ENCODE data around the gene PPP1CC. TPM values are rescaled to one million over a fixed set of nuclear protein-coding genes. Genes with fewer than 3 reads are reported as not detected.
A peak's percentile ranks its signal among the peaks of the same experiment; 100 is the strongest.

Gene PPP1CC
- total and polyA plus RNA-seq, 2 donors (not counting 3 experiments of a cell fraction or from before 2014, with no cell fraction given) = 67.1 to 139 TPM

GRCh38 chr12:110782094-110782493 is 39.4 kb upstream of the PPP1CC start:
- CTCF ChIA-PET = no interaction called here
- Histone ChIP-seq H3K79me2 (ENCODE audit: control insufficient read depth, insufficient read depth, low read length) (no peaks in the 10 kb centered on the region), H2AFZ (ENCODE audit: low read depth, low read length) (no peak overlapping the region), H3K27me3 (ENCODE audit: control insufficient read depth in 2 of 2, insufficient read depth in 2 of 2, low read length in 2 of 2) (no peaks in the 10 kb centered on the region), H3K9me1 (replicated peaks; ENCODE audit: control insufficient read depth, extremely low read depth, insufficient read depth, low read length) (no peaks in the 10 kb centered on the region), H4K20me1 (replicated peaks; ENCODE audit: control insufficient read depth, extremely low read depth, insufficient read depth, low read length) (no peaks in the 10 kb centered on the region), H3K4me1 (ENCODE audit: control insufficient read depth, extremely low read depth, insufficient read depth, low read length) (no peaks in the 10 kb centered on the region), H3K36me3 (ENCODE audit: control insufficient read depth in 2 of 2, extremely low read depth in 1 of 2, insufficient read depth in 2 of 2, low read length in 2 of 2) (no peaks in the 10 kb centered on the region), H3K9ac (replicated peaks; ENCODE audit: extremely low read depth, insufficient read depth, low read length) (no peak overlapping the region), H3K4me2 (ENCODE audit: insufficient read depth, low read length) (peak overlapping the region; percentile 12), H3K9me3 (replicated peaks; ENCODE audit: control insufficient read depth, insufficient read depth, low read length) (no peaks in the 10 kb centered on the region), H3K4me3 (replicated peaks in 1 of 3; ENCODE audit: insufficient read depth in 1 of 3, low read depth in 1 of 3, low read length in 3 of 3) (no peak overlapping the region), H3K27ac (ENCODE audit: insufficient read depth, low read depth, low read length) (no peak overlapping the region)
- no peak for TF ChIP-seq POLR2A (IDR thresholded peaks at IDR 0.05; ENCODE audit: low read depth, low read length)
- dilution Hi-C loops (cut with MboI; ENCODE audit: extremely low pct_ligation_motif_present, low sequenced_read_pairs) = no loop called here
- POLR2A ChIA-PET = no interaction called here
- DNase-seq (ENCODE audit: low read depth, low spot score) = no peak
- intact Hi-C loops (cut with micrococcal nuclease) = no loop called here
- BruUV-seq (replicated peaks) = no TSS peak
- no peak for FAIRE-seq

- Histone ChIP-seq H3K27ac (ENCODE audit: insufficient read depth, low read depth, low read length) (no peak overlapping the region), H3K9ac (replicated peaks; ENCODE audit: extremely low read depth, insufficient read depth, low read length) (no peak overlapping the region), H3K27me3 (ENCODE audit: control insufficient read depth in 2 of 2, insufficient read depth in 2 of 2, low read length in 2 of 2) (no peaks in the 10 kb centered on the region), H3K9me3 (replicated peaks; ENCODE audit: control insufficient read depth, insufficient read depth, low read length) (no peaks in the 10 kb centered on the region), H3K4me3 (replicated peaks in 1 of 3; ENCODE audit: insufficient read depth in 1 of 3, low read depth in 1 of 3, low read length in 3 of 3) (no peak overlapping the region), H3K4me2 (ENCODE audit: insufficient read depth, low read length) (no peak overlapping the region), H2AFZ (ENCODE audit: low read depth, low read length) (no peak overlapping the region), H3K4me1 (ENCODE audit: control insufficient read depth, extremely low read depth, insufficient read depth, low read length) (no peaks in the 10 kb centered on the region), H3K9me1 (replicated peaks; ENCODE audit: control insufficient read depth, extremely low read depth, insufficient read depth, low read length) (no peaks in the 10 kb centered on the region), H3K79me2 (ENCODE audit: control insufficient read depth, insufficient read depth, low read length) (no peaks in the 10 kb centered on the region), H3K36me3 (ENCODE audit: control insufficient read depth in 2 of 2, extremely low read depth in 1 of 2, insufficient read depth in 2 of 2, low read length in 2 of 2) (no peaks in the 10 kb centered on the region), H4K20me1 (replicated peaks; ENCODE audit: control insufficient read depth, extremely low read depth, insufficient read depth, low read length) (no peaks in the 10 kb centered on the region)
- intact Hi-C loops (cut with micrococcal nuclease) = no loop called here
- ChIA-PET POLR2A (no interaction called here), CTCF (no interaction called here)
- FAIRE-seq (no peak), DNase-seq (ENCODE audit: low read depth, low spot score) (no peak)
- TF ChIP-seq MYC (IDR thresholded peaks at IDR 0.05; ENCODE audit: low read depth, low read length) (no peak), FOS (IDR thresholded peaks at IDR 0.05; ENCODE audit: borderline replicate concordance, insufficient read depth, low read length) (no peak), POLR2A (IDR thresholded peaks at IDR 0.05; ENCODE audit: low read depth, low read length) (no peak), EZH2 (IDR thresholded peaks at IDR 0.05; ENCODE audit: borderline replicate concordance, low read depth, low read length, severe bottlenecking) (no peak), MAX (IDR thresholded peaks at IDR 0.05; ENCODE audit: insufficient read depth, insufficient read length) (no peak), JUN (IDR thresholded peaks at IDR 0.05; ENCODE audit: borderline replicate concordance, insufficient read depth, insufficient read length, low read depth) (no peak), POLR2AphosphoS5 (IDR thresholded peaks at IDR 0.05; ENCODE audit: insufficient read depth, low read depth, low read length) (no peak), GATA2 (IDR thresholded peaks at IDR 0.05; ENCODE audit: insufficient read depth, insufficient read length, low read depth, low read length) (no peak)
- TF ChIP-seq, protein P1, sequence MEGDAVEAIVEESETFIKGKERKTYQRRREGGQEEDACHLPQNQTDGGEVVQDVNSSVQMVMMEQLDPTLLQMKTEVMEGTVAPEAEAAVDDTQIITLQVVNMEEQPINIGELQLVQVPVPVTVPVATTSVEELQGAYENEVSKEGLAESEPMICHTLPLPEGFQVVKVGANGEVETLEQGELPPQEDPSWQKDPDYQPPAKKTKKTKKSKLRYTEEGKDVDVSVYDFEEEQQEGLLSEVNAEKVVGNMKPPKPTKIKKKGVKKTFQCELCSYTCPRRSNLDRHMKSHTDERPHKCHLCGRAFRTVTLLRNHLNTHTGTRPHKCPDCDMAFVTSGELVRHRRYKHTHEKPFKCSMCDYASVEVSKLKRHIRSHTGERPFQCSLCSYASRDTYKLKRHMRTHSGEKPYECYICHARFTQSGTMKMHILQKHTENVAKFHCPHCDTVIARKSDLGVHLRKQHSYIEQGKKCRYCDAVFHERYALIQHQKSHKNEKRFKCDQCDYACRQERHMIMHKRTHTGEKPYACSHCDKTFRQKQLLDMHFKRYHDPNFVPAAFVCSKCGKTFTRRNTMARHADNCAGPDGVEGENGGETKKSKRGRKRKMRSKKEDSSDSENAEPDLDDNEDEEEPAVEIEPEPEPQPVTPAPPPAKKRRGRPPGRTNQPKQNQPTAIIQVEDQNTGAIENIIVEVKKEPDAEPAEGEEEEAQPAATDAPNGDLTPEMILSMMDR (IDR thresholded peaks at IDR 0.05; ENCODE audit: extremely low read depth in 1 of 2, insufficient read depth in 1 of 2, low read depth in 1 of 2, low read length in 2 of 2) = no peak
- no TSS peak for BruUV-seq (replicated peaks)
- dilution Hi-C loops (cut with MboI; ENCODE audit: extremely low pct_ligation_motif_present, low sequenced_read_pairs) = no loop called here
These were observed 37.8 kb upstream of the PPP1CC start for GRCh38 chr12:110780448-110780847.

Measured in endothelial cell of umbilical vein (primary cell).